Measurements from ENCODE around the gene FBXL17.

- TF ChIP-seq POLR2A (IDR thresholded peaks at IDR 0.05; ENCODE audit: low read depth) (no peak), CTCF (IDR thresholded peaks at IDR 0.05) (no peak)
Measured at GRCh38 chr5:108078882-108079281, 303.0 kb downstream of the FBXL17 start.

Measured in esophagus muscularis mucosa (tissue), 3 donors.